GM18511 (cell line): ENCODE data around the gene AGPAT2.

ENCODE experiments used
- ATAC-seq: cut with Tn5 transposase; IDR thresholded peaks from one replicate; pipeline ENCODE4 v1.9.1; 2021; ENCODE audit warnings: mild to moderate bottlenecking, moderate library complexity; ENCODE audit not compliant: unreplicated experiment

The AGPAT2 gene

GRCh38 chr9:136690104-136690805 lies 3.0 kb upstream of the AGPAT2 start:
- no peak for ATAC-seq

GRCh38 chr9:136689108-136689460 lies 1.8 kb upstream of the AGPAT2 start:
- ATAC-seq: no peak

GRCh38 chr9:136688274-136689107 lies 1.2 kb upstream of the AGPAT2 start:
- ATAC-seq: no peak

- ATAC-seq: no peak
These were observed 515 bp upstream of the AGPAT2 start for GRCh38 chr9:136687721-136688223.

- ATAC-seq: peak; percentile 11
These were observed 793 bp downstream of the AGPAT2 start for GRCh38 chr9:136686534-136686793.

- no peak for ATAC-seq
These were observed 1.3 kb downstream of the AGPAT2 start for GRCh38 chr9:136685790-136686533.

GRCh38 chr9:136685216-136685615 lies 2.0 kb downstream of the AGPAT2 start:
- ATAC-seq: no peak

GRCh38 chr9:136684799-136685198 lies 2.5 kb downstream of the AGPAT2 start:
- no peak for ATAC-seq

- no peak for ATAC-seq
These were observed 2.9 kb downstream of the AGPAT2 start for GRCh38 chr9:136684339-136684738.

GRCh38 chr9:136683755-136684154 lies 3.5 kb downstream of the AGPAT2 start:
- ATAC-seq: no peak

- ATAC-seq: no peak
These were observed 4.0 kb downstream of the AGPAT2 start for GRCh38 chr9:136683173-136683745.

GRCh38 chr9:136682710-136683109 lies 4.5 kb downstream of the AGPAT2 start:
- no peak for ATAC-seq

- no peak for ATAC-seq
These were observed 5.1 kb downstream of the AGPAT2 start for GRCh38 chr9:136681945-136682699.

- ATAC-seq: no peak
These were observed 6.2 kb downstream of the AGPAT2 start for GRCh38 chr9:136681029-136681428.

GRCh38 chr9:136679431-136679941 lies 7.8 kb downstream of the AGPAT2 start:
- ATAC-seq: no peak

- ATAC-seq: no peak
These were observed 8.6 kb downstream of the AGPAT2 start for GRCh38 chr9:136678624-136679023.

GRCh38 chr9:136678034-136678433 lies 9.2 kb downstream of the AGPAT2 start:
- no peak for ATAC-seq

- no peak for ATAC-seq
These were observed 10.2 kb downstream of the AGPAT2 start for GRCh38 chr9:136676920-136677686.

- no peak for ATAC-seq
These were observed 10.9 kb downstream of the AGPAT2 start for GRCh38 chr9:136676297-136676794.
